H9 (cell line): Measurements from ENCODE around the gene RNF111. TPM values are rescaled to one million over a fixed set of nuclear protein-coding genes. Genes with fewer than 3 reads are reported as not detected.

Experiments
- DNase-seq: peaks from one replicate; pipeline ENCODE4 v3.0.0-alpha.2; 2017
- H2AFZ ChIP-seq: one replicate; pipeline ENCODE4 v1.6.1; 2013; ENCODE audit warnings: mild to moderate bottlenecking, low read length, control low read depth, moderate library complexity
- H2AK5ac ChIP-seq: 2 replicates; pipeline ENCODE4 v1.6.1; 2013; ENCODE audit warnings: low read length, control low read depth, mixed read lengths; ENCODE audit not compliant: insufficient read length
- H2BK120ac ChIP-seq: one replicate; pipeline ENCODE4 v1.6.1; 2013; ENCODE audit warnings: low read depth, mild to moderate bottlenecking, low read length, control low read depth, inconsistent platforms; ENCODE audit not compliant: poor library complexity, severe bottlenecking
- H2BK12ac ChIP-seq: 2 replicates; pipeline ENCODE4 v1.6.1; 2013; ENCODE audit warnings: low read length, control low read depth, mixed read lengths, low read depth; ENCODE audit not compliant: insufficient read length
- H2BK15ac ChIP-seq: 2 replicates; pipeline ENCODE4 v1.6.1; 2013; ENCODE audit warnings: low read depth, low read length, control low read depth
- H2BK20ac ChIP-seq: one replicate; pipeline ENCODE4 v1.6.1; 2013; ENCODE audit warnings: low read depth, mild to moderate bottlenecking, low read length, control low read depth, inconsistent platforms; ENCODE audit not compliant: poor library complexity, severe bottlenecking
- H2BK5ac ChIP-seq: 2 replicates; pipeline ENCODE4 v1.6.1; 2013; ENCODE audit warnings: low read length, control low read depth, mixed read lengths; ENCODE audit not compliant: insufficient read length
- H3K14ac ChIP-seq: 2 replicates; pipeline ENCODE4 v1.6.1; 2013; ENCODE audit warnings: low read length, control low read depth; ENCODE audit not compliant: insufficient read depth
- H3K18ac ChIP-seq: 2 replicates; pipeline ENCODE4 v1.6.1; 2013; ENCODE audit warnings: low read depth, mild to moderate bottlenecking, mixed read lengths, low read length, control low read depth; ENCODE audit not compliant: insufficient read length
- H3K23ac ChIP-seq: 2 replicates; pipeline ENCODE4 v1.6.1; 2013; ENCODE audit warnings: low read length, control low read depth, mixed read lengths, low read depth; ENCODE audit not compliant: insufficient read length
- H3K23me2 ChIP-seq: 2 replicates; pipeline ENCODE4 v1.6.1; 2013; ENCODE audit warnings: low read depth, mild to moderate bottlenecking, mixed read lengths, low read length, control low read depth; ENCODE audit not compliant: insufficient read length, poor library complexity, severe bottlenecking
- H3K27ac ChIP-seq: 2 replicates; pipeline ENCODE4 v1.5.1; 2013; ENCODE audit warnings: low read length, control low read depth, mixed read lengths, low read depth; ENCODE audit not compliant: insufficient read length
- H3K27me3 ChIP-seq: 2 replicates; pipeline ENCODE4 v1.6.1; 2013; ENCODE audit warnings: low read length, control low read depth, inconsistent platforms; ENCODE audit not compliant: insufficient read depth
- H3K4ac ChIP-seq: 2 replicates; pipeline ENCODE4 v1.6.1; 2013; ENCODE audit warnings: low read depth, mild to moderate bottlenecking, control low read depth, inconsistent platforms, low read length, moderate library complexity
- H3K4me1 ChIP-seq: 2 replicates; pipeline ENCODE4 v1.6.1; 2013; ENCODE audit warnings: low read length, control low read depth, inconsistent platforms; ENCODE audit not compliant: insufficient read depth
- H3K4me2 ChIP-seq: 2 replicates; pipeline ENCODE4 v1.6.1; 2013; ENCODE audit warnings: low read length, control low read depth, mixed read lengths; ENCODE audit not compliant: insufficient read length, insufficient read depth
- H3K56ac ChIP-seq: 2 replicates; pipeline ENCODE4 v1.6.1; 2013; ENCODE audit warnings: low read depth, mild to moderate bottlenecking, mixed read lengths, low read length, control low read depth; ENCODE audit not compliant: insufficient read length
- H3K79me1 ChIP-seq: 2 replicates; pipeline ENCODE4 v1.6.1; 2013; ENCODE audit warnings: low read depth, mild to moderate bottlenecking, moderate library complexity, low read length, control low read depth, inconsistent platforms; ENCODE audit not compliant: insufficient read depth, poor library complexity, severe bottlenecking
- H3K79me2 ChIP-seq: 2 replicates; pipeline ENCODE4 v1.6.1; 2013; ENCODE audit warnings: low read length, control low read depth, inconsistent platforms; ENCODE audit not compliant: insufficient read depth
- H3K9ac ChIP-seq: 2 replicates; pipeline ENCODE4 v1.6.1; 2013; ENCODE audit warnings: low read length, control low read depth, mixed read lengths; ENCODE audit not compliant: insufficient read length; ENCODE audit errors: extremely low read depth
- H3K9me3 ChIP-seq: one replicate; pipeline ENCODE4 v1.6.1; 2013; ENCODE audit warnings: low read depth, low read length, inconsistent platforms; ENCODE audit not compliant: control insufficient read depth
- H3T11ph ChIP-seq: one replicate; pipeline ENCODE4 v1.6.1; 2013; ENCODE audit warnings: mild to moderate bottlenecking, low read length, control low read depth, inconsistent platforms
- H4K20me1 ChIP-seq: one replicate; pipeline ENCODE4 v1.6.1; 2013; ENCODE audit not compliant: control insufficient read depth, insufficient read length, insufficient read depth
- H4K5ac ChIP-seq: 2 replicates; pipeline ENCODE4 v1.6.1; 2013; ENCODE audit warnings: low read depth, mild to moderate bottlenecking, mixed read lengths, low read length, control low read depth; ENCODE audit not compliant: insufficient read length
- H4K8ac ChIP-seq: replicated peaks from 2 replicates; pipeline ENCODE4 v1.6.1; 2013; ENCODE audit warnings: low read length, control low read depth, mixed read lengths, low read depth; ENCODE audit not compliant: insufficient read length
- H4K91ac ChIP-seq: 2 replicates; pipeline ENCODE4 v1.6.1; 2013; ENCODE audit warnings: low read depth, mild to moderate bottlenecking, moderate library complexity, mixed read lengths, low read length, control low read depth; ENCODE audit not compliant: insufficient read length
- H3K27ac Mint-ChIP-seq, 3 experiments: 2 replicates in 2 of 3; 3 replicates in 1 of 3; pipeline ENCODE4 v1.8.0; 2020 to 2021; ENCODE audit warnings: mixed read lengths in 3 of 3, mild to moderate bottlenecking in 1 of 3, moderate library complexity in 1 of 3
- H3K27me3 Mint-ChIP-seq: 2 replicates; pipeline ENCODE4 v1.8.0; 2021; ENCODE audit warnings: low read depth, mild to moderate bottlenecking, moderate library complexity, mixed read lengths
- H3K36me3 Mint-ChIP-seq, 3 experiments: 2 replicates in 2 of 3; 3 replicates in 1 of 3; pipeline ENCODE4 v1.8.0; 2020 to 2021; ENCODE audit warnings: low read depth in 3 of 3, mixed read lengths in 3 of 3; ENCODE audit not compliant: insufficient read depth in 1 of 3
- H3K4me1 Mint-ChIP-seq, 2 experiments: 2 replicates each; pipeline ENCODE4 v1.8.0; 2020; ENCODE audit warnings: mixed read lengths in 2 of 2
- H3K4me3 Mint-ChIP-seq, 2 experiments: 2 replicates in 1 of 2; 3 replicates in 1 of 2; pipeline ENCODE4 v1.8.0; 2020 to 2021; ENCODE audit warnings: mild to moderate bottlenecking in 2 of 2, mixed read lengths in 2 of 2, moderate library complexity in 1 of 2
- H3K9me3 Mint-ChIP-seq, 2 experiments: 2 replicates in 1 of 2; 3 replicates in 1 of 2; pipeline ENCODE4 v1.8.0; 2020; ENCODE audit warnings: mild to moderate bottlenecking in 2 of 2, mixed read lengths in 2 of 2, moderate library complexity in 1 of 2
- CTCF ChIP-seq: fragments of 200-600 bp; sonication (generic); conservative IDR thresholded peaks from 3 replicates; pipeline ENCODE4 v1.8.0; 2021; ENCODE audit warnings: antibody characterized with exemption, mild to moderate bottlenecking
- whole genome bisulfite sequencing: extraction: QIAGEN DNeasy Blood & Tissue Kit; methylation state at CpG from one replicate; pipeline ENCODE4 v1.1.7; 2013; ENCODE audit warnings: missing lambda C conversion rate, low lambda C conversion rate, mixed read lengths; ENCODE audit not compliant: insufficient read length; ENCODE audit errors: extremely low coverage; 5-methylcytosine and 5-hydroxymethylcytosine counted together
- total RNA-seq: library from RNA; stranded (reverse); gene quantifications from 2 replicates; pipeline ENCODE4 v1.2.1, GENCODE V29; 2021

RNF111 gene
- total RNA-seq, 1 experiment from 2014 or later = 28.0 TPM

GRCh38 chr15:59059076-59059597 is 71.7 kb downstream of the RNF111 start:
- Histone ChIP-seq H2BK12ac (no peak overlapping the region), H3K4me2 (no peak overlapping the region), H2AK5ac (no peak overlapping the region), H3K79me2 (no peaks in the 10 kb centered on the region), H3T11ph (no peak overlapping the region), H3K9me3 (no peaks in the 10 kb centered on the region), H2AFZ (no peak overlapping the region), H4K20me1 (no peaks in the 10 kb centered on the region), H3K4me1 (no peaks in the 10 kb centered on the region), H3K56ac (no peak overlapping the region), H3K23ac (no peak overlapping the region), H3K9ac (no peak overlapping the region), H4K5ac (no peak overlapping the region), H3K23me2 (no peaks in the 10 kb centered on the region), H2BK5ac (no peak overlapping the region), H2BK15ac (no peak overlapping the region), H3K27ac (no peak overlapping the region), H2BK120ac (no peak overlapping the region), H3K14ac (no peak overlapping the region), H4K91ac (no peak overlapping the region), H3K79me1 (no peaks in the 10 kb centered on the region), H4K8ac (no peak overlapping the region), H3K27me3 (no peaks in the 10 kb centered on the region), H3K4ac (no peak overlapping the region), H2BK20ac (no peak overlapping the region), H3K18ac (no peak overlapping the region)
- no peak overlapping the region for H3K27ac Mint-ChIP-seq
- H3K27me3 Mint-ChIP-seq = no peaks in the 10 kb centered on the region
- peaks cover 6 to 53% (median 34%) of the 10 kb centered on the region in 3 experiments; a peak in 6 of 7 replicates for H3K36me3 Mint-ChIP-seq
- no peaks in the 10 kb centered on the region for H3K9me3 Mint-ChIP-seq
- no peak for DNase-seq
- no peak overlapping the region for H3K4me3 Mint-ChIP-seq
- no CpG with 5 or more reads among the region's 2 CpGs for WGBS
- no peak for TF ChIP-seq CTCF
- peaks cover 0 to 6% of the 10 kb centered on the region in 2 experiments; a peak in 1 of 4 replicates for H3K4me1 Mint-ChIP-seq
